OCI-LY3 (cell line): ENCODE measurements around the gene GPR85.

Experiments
- H2AFZ ChIP-seq: fragments of 200-600, 300-600 bp; shearing (Covaris generic); 2 replicates; pipeline ENCODE4 v1.6.0; 2014; ENCODE audit warnings: antibody characterized with exemption, low read depth, low read length
- H3K27ac ChIP-seq: fragments of 200-600, 300-600 bp; sonication (generic); 2 replicates; pipeline ENCODE4 v1.5.1; 2014; ENCODE audit warnings: mild to moderate bottlenecking, low read length, moderate library complexity, mixed read lengths
- H3K27me3 ChIP-seq: fragments of 200-600, 300-600 bp; sonication (generic); 2 replicates; pipeline ENCODE4 v1.6.1; 2014; ENCODE audit warnings: low read depth, low read length, mixed read lengths
- H3K36me3 ChIP-seq: fragments of 200-600, 300-600 bp; sonication (generic); replicated peaks from 2 replicates; pipeline ENCODE3; 2014; ENCODE audit warnings: low read depth, low read length, mixed read lengths
- H3K4me1 ChIP-seq: fragments of 300-600, 200-600 bp; sonication (generic); 2 replicates; pipeline ENCODE4 v1.6.1; 2014; ENCODE audit warnings: low read length, mixed read lengths
- H3K4me2 ChIP-seq: fragments of 200-600, 300-600 bp; sonication (generic); 2 replicates; pipeline ENCODE4 v1.6.1; 2014; ENCODE audit warnings: low read length, mixed read lengths
- H3K4me3 ChIP-seq: fragments of 300-600, 200-600 bp; sonication (generic); 2 replicates; pipeline ENCODE4 v1.5.1; 2014; ENCODE audit warnings: antibody characterized with exemption, mild to moderate bottlenecking, low read length, moderate library complexity
- H3K79me2 ChIP-seq: fragments of 300-600, 200-600 bp; shearing (Covaris generic); 2 replicates; pipeline ENCODE4 v1.6.1; 2014; ENCODE audit warnings: mild to moderate bottlenecking, low read length, mixed read lengths
- H3K9ac ChIP-seq: fragments of 300-600, 200-600 bp; shearing (Covaris generic); 2 replicates; pipeline ENCODE4 v1.6.0; 2014; ENCODE audit warnings: mild to moderate bottlenecking, low read length, moderate library complexity
- H3K9me3 ChIP-seq: fragments of 200-600, 300-600 bp; shearing (Covaris generic); 2 replicates; pipeline ENCODE4 v1.6.1; 2014; ENCODE audit warnings: low read length, mixed read lengths; ENCODE audit not compliant: insufficient read depth
- H4K20me1 ChIP-seq: fragments of 200-600, 300-600 bp; sonication (generic); 2 replicates; pipeline ENCODE4 v1.6.1; 2016; ENCODE audit warnings: low read length, mixed read lengths; ENCODE audit not compliant: insufficient read depth
- EZH2phosphoT487 ChIP-seq: fragments of 200-600 bp; shearing (Covaris generic); IDR thresholded peaks from 2 replicates; pipeline ENCODE4 v1.6.1; 2018; ENCODE audit warnings: antibody characterized with exemption, mixed run types, low read depth
- TF ChIP-seq, protein P1 (sequence below): fragments of 200-600, 300-600 bp; sonication (generic); IDR thresholded peaks from 2 replicates; pipeline ENCODE4 v1.5.1; 2014; ENCODE audit warnings: antibody characterized with exemption, low read length, low read depth

GPR85 gene, protein sequence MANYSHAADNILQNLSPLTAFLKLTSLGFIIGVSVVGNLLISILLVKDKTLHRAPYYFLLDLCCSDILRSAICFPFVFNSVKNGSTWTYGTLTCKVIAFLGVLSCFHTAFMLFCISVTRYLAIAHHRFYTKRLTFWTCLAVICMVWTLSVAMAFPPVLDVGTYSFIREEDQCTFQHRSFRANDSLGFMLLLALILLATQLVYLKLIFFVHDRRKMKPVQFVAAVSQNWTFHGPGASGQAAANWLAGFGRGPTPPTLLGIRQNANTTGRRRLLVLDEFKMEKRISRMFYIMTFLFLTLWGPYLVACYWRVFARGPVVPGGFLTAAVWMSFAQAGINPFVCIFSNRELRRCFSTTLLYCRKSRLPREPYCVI

DNA sequence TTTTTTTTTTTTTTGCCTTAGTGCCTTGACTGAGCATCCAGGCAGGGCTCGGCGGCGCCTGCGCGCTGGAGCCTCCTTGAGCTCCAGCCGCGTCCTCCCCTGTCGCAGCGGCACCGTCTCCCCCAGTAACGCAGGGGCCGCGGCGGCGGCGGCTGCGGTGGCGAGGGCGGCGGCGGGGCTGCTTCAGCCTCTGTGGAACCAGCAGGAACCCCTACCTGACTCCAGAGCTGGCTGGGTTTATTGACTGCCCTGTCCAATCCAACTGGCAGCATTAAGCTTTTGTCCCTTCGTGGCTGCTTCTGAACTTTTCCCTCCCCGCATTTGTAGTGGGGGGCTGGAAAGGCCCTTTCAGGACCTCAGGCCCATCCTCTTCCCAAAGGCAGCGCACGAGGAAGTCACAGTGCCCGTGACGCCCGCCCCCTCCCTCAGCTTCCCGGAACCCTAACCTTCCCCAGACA lies at the start of gene GPR85:
Gene GPR85 (minus strand): TSS at position 397 of the 458 bp plus-strand sequence. CDS start 2,106 bp downstream, outside the sequence.
- peaks cover 11% of the 10 kb centered on the region for H3K4me1 ChIP-seq
- peak within 1 kb of the TSS; percentile 96 for H2AFZ ChIP-seq
- H3K27me3 ChIP-seq, result no peaks in the 10 kb centered on the region
- peak within 1 kb of the TSS; percentile 90 for H3K4me2 ChIP-seq
- H3K36me3 ChIP-seq, result no peaks in the 10 kb centered on the region
- H4K20me1 ChIP-seq, result no peaks in the 10 kb centered on the region
- no peak for TF ChIP-seq EZH2phosphoT487
- TF ChIP-seq, protein P1, sequence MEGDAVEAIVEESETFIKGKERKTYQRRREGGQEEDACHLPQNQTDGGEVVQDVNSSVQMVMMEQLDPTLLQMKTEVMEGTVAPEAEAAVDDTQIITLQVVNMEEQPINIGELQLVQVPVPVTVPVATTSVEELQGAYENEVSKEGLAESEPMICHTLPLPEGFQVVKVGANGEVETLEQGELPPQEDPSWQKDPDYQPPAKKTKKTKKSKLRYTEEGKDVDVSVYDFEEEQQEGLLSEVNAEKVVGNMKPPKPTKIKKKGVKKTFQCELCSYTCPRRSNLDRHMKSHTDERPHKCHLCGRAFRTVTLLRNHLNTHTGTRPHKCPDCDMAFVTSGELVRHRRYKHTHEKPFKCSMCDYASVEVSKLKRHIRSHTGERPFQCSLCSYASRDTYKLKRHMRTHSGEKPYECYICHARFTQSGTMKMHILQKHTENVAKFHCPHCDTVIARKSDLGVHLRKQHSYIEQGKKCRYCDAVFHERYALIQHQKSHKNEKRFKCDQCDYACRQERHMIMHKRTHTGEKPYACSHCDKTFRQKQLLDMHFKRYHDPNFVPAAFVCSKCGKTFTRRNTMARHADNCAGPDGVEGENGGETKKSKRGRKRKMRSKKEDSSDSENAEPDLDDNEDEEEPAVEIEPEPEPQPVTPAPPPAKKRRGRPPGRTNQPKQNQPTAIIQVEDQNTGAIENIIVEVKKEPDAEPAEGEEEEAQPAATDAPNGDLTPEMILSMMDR, result no peak
- H3K9ac ChIP-seq, result peak within 1 kb of the TSS; percentile 77
- no peak within 1 kb of the TSS for H3K27ac ChIP-seq
- H3K9me3 ChIP-seq, result no peaks in the 10 kb centered on the region
- peak within 1 kb of the TSS; percentile 91 for H3K4me3 ChIP-seq
- no peaks in the 10 kb centered on the region for H3K79me2 ChIP-seq

DNA sequence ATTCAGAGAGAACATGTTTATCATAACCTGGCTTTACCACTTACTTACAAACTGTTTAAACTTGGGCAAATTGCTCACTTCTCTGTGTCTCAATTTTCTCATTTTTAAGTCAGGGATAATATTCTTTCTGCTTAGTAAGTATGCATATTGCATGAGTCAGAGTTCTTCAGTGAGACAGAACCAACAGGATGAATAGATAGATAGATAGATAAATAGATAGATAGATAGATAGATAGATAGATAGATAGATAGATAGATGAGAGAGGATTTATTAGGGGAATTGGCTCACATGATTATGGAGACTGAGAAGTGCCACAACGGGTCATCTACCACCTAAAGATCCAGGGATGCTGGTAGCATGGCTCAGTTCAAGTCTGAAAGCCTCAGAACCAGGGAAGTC lies 47.4 kb upstream of the GPR85 start:
- no peak overlapping the region for H3K4me2 ChIP-seq
- TF ChIP-seq EZH2phosphoT487, result no peak
- TF ChIP-seq, protein P1, result no peak
- no peaks in the 10 kb centered on the region for H3K9me3 ChIP-seq
- no peak overlapping the region for H3K9ac ChIP-seq
- H3K4me1 ChIP-seq, result no peaks in the 10 kb centered on the region
- no peaks in the 10 kb centered on the region for H4K20me1 ChIP-seq
- H3K36me3 ChIP-seq, result no peaks in the 10 kb centered on the region
- no peak overlapping the region for H2AFZ ChIP-seq
- no peaks in the 10 kb centered on the region for H3K79me2 ChIP-seq
- H3K27me3 ChIP-seq, result no peaks in the 10 kb centered on the region
- H3K27ac ChIP-seq, result no peak overlapping the region
- H3K4me3 ChIP-seq, result no peak overlapping the region

DNA sequence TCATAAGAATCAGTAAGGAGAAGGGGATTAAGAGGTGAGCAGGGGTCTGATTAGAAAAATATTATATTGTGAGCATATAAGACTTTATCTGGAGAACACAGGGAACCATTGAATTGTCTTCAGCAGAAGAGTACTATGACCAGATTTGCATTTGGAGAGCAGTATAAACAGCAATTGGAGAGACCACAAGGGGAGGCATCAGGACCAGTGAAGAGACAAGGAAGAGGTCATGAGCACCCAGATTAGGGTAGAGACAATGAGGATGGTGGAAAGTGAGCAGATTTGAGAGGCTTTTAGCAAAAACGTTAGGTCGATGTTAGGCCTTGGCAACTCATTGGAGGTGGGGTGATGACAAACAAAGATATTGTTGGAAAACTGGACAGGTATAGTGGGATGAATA lies 44.7 kb upstream of the GPR85 start:
- Histone ChIP-seq H3K4me3 (no peak overlapping the region), H3K9me3 (no peaks in the 10 kb centered on the region), H2AFZ (no peak overlapping the region), H3K27ac (no peak overlapping the region), H3K27me3 (no peaks in the 10 kb centered on the region), H3K4me2 (no peak overlapping the region), H3K36me3 (no peaks in the 10 kb centered on the region), H3K4me1 (no peaks in the 10 kb centered on the region), H3K79me2 (no peaks in the 10 kb centered on the region), H4K20me1 (no peaks in the 10 kb centered on the region), H3K9ac (no peak overlapping the region)
- TF ChIP-seq, protein P1, result no peak
- no peak for TF ChIP-seq EZH2phosphoT487

DNA sequence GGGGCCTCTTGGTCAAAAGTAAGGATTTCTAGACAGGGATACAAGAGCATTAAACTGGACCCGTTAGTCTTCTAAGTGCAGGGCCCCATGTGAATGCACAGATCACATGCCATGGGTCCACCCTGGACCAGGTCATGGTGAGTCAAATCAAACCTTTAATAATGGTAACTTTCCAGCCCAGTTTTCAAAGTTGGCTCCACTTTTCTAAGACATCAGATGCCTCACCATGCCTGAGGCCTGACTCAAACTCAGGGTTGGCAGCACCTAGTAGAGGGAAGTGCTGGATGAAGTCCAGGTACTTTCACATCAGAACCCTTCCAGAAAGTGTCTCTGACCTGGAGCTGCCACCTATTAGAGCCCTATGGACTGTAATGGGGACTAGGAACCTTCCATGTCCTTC lies 41.4 kb upstream of the GPR85 start:
- H2AFZ ChIP-seq, result no peak overlapping the region

More for the DNA sequence above, 41.4 kb upstream of the GPR85 start:
- Histone ChIP-seq H3K4me3 (no peak overlapping the region), H3K27ac (no peak overlapping the region), H3K36me3 (no peaks in the 10 kb centered on the region), H4K20me1 (no peaks in the 10 kb centered on the region), H3K9ac (no peak overlapping the region), H3K27me3 (no peaks in the 10 kb centered on the region), H3K9me3 (no peaks in the 10 kb centered on the region), H3K4me1 (peaks cover 3% of the 10 kb centered on the region), H3K79me2 (no peaks in the 10 kb centered on the region), H3K4me2 (no peak overlapping the region)
- TF ChIP-seq, protein P1, result no peak
- no peak for TF ChIP-seq EZH2phosphoT487
